Measurements from ENCODE around the gene GALNT6.

The GALNT6 gene

DNA sequence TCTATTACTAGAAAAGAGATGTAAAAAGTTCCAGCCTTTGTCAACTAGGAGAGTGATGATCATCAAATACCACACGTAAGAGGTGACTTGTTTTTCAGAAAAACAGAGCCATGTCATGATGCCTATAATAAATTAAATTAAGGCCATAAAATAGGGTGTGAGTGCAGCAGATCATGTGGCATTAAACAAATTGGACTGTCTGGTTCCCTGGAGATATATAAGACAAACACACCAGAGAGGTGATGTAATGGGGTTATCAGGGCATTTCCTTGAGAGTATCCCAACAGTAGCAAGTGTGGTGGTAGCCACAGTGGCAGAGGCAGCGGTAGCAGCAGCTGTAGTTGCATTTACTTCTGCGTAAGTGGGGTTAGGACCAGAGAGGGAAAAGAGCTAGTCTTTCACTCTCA, 14.6 kb upstream of the GALNT6 start:
- DNase-seq (ENCODE audit: low read depth, low spot score): no peak

DNA sequence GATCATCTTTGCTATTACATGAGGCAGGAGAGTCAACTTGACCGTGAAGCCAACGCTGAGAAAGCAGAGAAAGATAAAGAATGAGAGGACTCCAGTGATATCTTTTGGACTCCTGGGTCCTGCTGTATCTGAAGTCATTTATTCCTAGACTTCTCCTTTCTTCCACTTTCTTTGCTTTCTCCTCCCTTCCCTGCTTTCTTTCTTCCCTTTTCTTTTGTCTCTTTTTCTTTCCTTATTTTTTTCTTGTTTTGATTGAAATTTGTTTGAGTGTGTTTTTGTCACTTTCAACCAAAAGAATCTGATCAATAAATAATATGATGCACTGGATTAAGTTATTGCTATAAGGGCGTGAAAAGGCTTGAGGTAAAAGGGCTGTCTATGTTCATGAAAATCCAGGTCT, 13.4 kb upstream of the GALNT6 start:
- DNase-seq (ENCODE audit: low read depth, low spot score): no peak

DNA sequence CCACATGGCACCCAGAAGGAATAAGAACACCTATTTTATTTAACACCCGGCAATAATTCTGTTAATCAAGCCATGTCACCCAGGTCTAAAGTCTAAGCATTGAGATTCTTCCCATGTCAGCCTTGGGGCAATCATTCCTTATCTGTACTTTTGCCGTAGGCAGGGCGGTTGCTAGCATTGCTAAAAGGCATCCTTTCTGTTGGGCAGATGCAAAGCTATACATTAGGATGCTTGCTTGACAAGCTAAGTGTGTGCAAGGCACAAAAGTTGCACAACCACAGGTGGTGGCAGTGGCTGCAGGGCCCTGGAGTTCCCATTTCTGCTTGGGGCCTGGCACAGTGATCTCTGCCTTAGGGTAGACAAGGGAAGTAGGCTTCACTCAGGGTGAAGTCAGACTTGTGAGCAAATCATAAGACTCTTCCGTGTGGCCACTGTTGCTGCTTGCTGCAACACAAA, 12.5 kb upstream of the GALNT6 start:
- no peak for DNase-seq (ENCODE audit: low read depth, low spot score)

DNA sequence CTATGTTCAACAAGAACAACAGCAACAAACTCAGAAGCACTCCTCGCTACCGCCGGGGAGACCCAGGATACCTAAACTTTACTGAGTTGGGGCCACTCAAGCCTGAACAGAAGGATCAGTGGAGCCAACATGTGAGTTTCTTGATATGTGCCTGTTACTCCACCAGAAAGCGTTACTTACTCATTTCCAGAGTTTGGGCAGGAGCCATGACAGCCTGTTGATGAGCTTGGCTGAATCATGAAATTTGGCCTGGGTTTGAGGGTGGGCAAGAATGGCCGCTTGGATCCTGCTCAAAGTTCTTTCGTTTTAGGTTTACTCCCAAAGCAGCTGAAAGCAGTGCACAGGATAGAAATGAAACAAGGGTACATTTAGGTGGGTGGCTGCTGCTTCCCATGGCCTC, 12.0 kb upstream of the GALNT6 start:
- no peak for DNase-seq (ENCODE audit: low read depth, low spot score)

DNA sequence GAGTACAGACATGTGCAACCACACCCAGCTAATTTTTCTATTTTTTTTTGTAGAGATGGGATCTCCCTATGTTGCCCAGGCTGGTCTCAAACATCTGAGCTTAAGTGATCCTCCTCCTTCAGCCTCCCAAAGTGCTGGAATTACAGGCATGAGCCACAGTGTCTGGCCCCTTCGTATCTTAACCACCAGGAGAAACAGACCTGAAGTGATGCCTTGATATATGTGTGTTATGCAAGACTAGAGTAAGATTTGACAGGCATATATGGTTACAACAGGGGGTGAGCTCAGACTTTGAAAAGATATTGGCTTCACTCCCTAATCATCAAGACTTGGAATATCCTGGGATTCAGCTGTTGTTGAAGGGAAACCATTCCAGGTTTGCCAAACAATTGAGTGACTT, 10.7 kb upstream of the GALNT6 start:
- no peak for DNase-seq (ENCODE audit: low read depth, low spot score)

DNA sequence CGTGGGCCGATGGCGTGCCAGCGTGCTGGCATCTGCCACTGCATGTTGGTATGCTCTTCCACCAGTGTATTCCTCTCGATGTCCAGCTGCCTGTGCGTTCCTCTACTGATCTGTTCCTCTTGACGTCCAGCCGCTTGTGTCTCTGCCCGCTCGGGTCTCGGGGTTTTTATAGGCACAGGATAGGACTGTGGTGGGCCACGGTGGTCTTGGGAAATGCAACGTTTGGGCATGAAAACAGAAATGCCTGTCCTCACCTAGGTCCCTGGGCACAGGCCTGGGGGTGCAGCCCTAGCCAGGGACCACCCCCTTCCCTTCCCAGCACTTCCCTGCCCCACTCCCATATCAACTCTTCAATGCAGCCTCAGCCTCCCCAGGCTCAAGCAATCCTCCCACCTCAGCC, 10.3 kb upstream of the GALNT6 start:
- DNase-seq (ENCODE audit: low read depth, low spot score): no peak

DNA sequence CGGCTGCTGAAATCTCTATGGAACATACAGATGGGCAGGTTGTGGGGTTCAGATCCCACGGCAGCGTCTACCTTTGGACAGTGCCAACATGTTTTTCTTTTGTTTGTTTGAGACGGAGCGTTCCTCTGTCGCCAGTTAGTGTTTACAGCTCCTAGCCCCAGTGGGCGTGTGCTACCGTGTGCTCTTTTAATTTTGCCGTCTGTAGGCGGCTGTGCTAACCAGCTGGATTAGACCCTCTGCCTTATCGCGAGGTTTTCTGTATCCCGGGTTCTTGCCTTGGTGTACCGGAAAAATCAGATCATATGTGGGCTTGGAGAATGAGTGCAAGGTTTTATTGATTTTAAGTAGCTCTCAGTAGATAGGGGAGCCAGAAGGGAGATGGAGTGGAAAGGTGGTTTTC, 9.8 kb upstream of the GALNT6 start:
- no peak for DNase-seq (ENCODE audit: low read depth, low spot score)

DNA sequence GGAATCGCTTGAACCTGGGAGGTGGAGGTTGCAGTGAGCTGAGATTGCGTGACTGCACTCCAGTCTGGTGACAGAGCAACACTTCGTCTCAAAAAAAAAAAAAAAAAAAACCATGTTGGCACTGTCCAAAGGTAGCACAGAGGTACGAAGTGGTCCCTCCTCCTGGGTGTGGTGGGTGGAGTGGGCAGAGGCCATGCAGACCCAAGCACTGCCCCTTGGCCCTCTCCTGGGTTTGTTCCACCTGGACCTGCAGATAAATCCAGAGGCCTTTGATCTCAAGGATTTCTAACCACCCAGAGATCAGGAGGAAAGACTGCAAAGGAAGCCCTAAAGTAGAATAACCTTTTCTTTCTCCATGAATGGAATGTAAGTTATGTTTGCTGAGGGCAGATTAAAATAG, 8.7 kb upstream of the GALNT6 start:
- DNase-seq (ENCODE audit: low read depth, low spot score): no peak

DNA sequence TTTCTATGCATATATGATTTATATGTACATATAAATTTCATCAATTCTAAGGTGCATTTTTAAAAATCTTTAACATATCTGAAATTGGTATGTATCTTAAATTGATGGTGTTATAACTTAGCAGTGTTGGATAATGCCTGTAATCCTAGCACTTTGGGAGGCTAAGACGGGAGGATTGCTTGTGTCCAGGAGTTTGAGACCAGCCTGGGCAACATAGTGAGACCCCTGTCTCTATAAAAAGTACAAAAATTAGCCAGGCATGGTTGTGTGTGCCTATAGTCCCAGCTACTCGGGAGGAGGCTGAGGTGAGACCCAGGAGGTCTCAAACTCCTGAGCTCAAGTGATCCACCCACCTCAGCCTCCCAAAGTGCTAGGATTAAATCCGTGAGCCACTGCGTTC, 6.5 kb upstream of the GALNT6 start:
- DNase-seq (ENCODE audit: low read depth, low spot score): no peak

DNA sequence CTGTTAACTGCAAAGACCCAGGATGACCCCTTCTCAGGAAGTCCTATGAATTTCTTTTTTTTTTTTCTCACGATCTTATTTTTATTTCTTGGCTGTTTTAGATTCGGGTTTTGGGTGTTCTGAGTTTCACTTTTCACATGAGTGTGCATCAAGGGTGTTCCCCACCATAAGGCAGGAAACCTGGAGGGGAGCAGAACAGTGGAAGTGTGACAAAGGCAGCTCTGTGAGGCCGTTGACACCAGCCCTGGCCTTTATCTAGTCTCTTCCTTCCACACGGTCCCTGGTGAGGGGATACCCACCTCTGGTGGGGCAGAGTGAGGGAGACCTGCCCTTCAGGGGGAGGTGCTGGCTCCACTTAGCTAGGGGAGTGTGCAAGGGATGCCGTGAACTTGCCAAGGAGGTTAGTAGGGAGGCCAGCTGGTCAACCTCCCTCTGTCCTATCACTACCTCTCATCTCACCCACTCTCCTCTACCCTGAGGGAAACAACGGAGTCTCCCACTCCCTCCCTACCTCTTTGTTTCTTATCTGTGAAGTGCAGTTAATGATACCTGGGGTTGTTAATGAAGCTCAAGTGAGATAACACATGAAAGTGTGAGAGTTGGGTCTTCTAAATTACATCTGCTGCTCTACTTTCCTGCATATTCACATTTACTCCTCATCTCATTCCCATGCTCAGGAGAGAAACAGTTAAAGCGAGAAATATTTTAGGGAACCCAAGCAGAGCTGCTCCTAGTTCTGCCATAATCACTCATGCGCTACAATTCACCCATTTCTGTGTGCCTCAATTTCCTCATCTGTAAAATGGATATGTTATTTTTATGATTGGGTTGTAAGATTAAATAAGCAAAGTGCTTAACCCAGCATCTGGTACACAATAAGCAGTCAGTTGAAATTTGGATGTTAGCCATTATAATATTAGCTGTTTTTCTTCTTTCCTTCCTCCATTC, 4.4 kb upstream of the GALNT6 start:
- DNase-seq (ENCODE audit: low read depth, low spot score): peak; percentile 57

DNA sequence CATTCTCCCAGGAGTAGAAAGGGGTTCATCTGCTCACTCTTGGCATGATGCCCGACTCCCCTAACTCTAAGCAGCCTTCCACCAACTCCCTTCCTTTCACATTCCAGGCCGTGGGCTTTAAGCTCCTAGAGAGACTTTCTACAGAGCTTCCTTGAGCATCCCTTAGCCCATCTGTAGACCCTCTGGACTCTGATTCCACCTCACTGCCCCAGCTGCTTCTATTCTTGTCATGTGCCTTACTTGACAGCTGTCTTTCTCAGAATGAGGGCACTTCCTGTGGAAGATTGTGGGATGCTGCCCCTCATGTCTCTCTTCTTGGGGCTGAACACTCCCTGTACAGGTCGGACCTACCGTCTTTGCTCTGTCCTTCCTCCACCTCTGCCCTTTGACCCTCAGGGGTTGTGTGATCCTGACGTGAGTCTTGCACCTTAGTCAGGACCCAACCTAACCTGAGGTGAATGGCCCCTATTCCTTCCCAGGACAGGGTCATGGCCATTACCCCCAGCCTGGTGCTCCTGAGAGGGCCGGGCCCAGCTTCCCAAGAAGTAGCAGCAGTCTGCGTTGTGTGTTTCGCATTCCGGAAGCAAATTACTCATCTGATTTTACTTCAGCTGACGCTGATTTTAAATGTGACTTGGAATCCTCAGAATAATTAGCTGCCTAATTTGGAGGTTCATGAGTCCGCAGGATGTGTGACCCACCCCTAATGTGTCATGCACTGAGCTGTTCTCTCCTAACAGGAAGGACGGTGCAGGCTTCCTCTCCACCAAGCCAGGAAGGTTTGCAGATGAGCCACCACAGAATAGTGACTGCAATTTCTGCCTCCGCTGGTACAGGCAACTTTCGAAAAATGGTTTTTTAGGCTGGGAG, 2.7 kb upstream of the GALNT6 start:
- DNase-seq (ENCODE audit: low read depth, low spot score): no peak

DNA sequence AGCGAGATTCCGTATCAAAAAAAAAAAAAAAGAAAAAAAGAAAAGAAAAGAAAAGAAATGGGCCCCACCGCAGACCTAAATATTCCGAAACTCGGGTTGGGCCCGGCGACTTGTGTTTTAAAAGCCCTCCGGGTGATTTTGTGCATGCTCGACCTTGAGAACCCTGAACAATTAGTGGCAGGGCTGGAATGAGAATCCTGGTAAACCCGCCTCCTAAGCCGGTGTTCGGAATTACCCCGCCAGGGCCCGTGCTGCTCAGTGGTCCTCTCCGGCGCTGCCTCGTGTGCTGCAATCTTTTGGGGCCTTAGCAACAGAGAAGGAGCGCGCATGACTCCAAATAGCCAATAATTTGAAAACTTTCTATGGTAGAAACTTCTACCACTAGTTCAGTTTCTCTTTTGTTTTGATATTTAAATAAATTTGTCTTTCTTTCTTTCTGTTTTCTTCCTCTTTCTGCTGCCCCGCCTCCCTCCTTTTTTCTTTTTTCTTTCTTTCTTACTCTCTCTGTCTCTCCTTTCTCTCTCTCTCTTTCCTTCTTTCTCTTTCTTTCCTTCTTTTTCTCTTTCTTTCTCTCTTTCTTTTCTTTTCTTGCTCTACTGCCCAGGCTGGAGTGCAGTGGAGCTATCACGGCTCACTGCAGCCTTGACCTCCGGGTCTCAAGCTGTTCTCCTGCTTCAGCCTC, 1.5 kb upstream of the GALNT6 start:
- DNase-seq (ENCODE audit: low read depth, low spot score): peak; percentile 88

DNA sequence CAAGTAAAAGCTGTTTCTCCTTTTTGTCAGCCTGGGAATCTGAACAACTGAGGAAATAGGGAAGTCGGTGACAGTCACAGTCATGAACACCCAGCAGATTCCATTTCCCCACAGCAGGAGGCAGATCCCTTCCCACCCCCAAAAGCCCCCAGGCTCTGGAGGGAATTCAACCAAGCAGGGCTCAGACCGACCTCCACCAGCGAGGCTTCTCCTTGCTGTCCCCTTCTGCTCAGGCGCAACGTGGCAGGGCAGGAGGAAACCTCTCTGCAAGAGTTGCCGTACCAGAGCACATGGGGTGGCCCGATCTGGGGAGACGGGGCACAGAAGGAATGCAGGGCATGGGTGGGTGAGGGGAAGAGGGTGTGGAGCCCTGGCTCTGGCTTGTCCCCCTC, 319 bp downstream of the GALNT6 start:
- DNase-seq (ENCODE audit: low read depth, low spot score): peak; percentile 83

DNA sequence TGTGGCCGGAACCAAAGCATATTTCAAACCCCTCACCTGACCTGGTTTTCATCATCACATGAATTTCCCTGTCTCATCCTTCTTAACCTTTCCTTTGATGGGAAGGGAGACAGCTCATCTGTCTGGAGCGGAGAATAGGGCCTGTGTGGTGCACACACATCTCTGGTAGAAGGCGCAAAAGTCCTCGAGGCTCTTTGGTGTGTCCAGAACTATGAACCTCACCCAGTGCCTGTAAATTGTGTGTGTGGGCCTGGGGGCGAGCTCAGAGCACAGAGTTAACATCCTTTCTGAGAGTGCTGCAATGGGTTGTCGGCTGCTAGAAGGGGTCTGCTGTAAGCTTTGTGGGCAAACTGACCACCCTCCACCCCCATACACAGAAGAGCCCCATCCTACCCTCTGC, 749 bp downstream of the GALNT6 start:
- peak; percentile 41 for DNase-seq (ENCODE audit: low read depth, low spot score)

DNA sequence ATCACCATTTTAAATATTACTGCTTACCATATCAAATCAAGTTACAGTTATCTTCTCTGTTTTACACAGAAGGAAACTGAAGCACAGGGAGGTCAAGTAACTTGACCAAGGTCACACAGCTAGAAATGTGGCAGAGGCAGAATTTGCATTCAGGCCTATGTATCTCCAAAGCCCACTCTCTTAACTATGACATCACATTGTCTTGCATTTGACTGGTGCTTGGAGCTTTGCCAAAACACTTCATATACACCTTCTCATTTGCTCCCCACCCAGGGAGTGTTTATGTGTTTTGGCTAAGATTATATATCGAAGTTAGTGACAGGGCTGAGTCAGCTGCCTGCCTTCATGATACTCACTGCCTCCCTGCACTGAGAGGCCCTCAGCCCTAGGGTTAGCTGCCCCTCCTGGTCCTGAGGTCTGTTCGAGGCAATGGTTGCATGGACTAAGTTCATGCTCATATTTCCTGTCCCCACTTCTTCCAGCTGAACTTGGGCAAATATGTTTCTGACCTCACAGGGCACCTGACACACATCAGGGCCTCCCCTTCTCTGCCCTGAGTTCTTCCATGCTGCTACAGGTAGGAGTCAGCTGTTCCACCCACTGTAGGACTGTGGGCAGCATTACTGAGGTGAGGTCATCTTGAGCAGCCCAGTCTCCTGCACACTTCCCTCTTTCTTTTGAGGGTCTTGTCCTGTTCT, 1.8 kb downstream of the GALNT6 start:
- no peak for DNase-seq (ENCODE audit: low read depth, low spot score)

DNA sequence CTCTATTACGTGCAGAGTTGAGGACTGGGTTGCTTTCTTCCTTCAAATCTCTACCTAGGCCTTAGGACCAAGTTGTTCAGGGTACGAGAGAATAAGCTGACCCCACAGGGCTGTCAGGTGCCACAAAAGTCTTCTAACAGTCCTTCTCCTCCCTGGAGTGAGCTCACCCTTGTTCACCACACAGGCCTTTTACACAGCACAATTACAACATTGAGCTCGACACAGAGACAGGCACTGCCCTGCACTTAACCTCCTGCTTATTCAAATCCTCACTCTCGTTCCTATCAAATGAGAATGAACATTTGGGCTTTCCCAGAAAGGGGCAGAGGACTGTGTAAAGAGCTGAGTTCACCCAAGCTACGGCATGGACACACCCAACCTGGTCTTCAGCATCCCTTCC, 2.4 kb downstream of the GALNT6 start:
- no peak for DNase-seq (ENCODE audit: low read depth, low spot score)

DNA sequence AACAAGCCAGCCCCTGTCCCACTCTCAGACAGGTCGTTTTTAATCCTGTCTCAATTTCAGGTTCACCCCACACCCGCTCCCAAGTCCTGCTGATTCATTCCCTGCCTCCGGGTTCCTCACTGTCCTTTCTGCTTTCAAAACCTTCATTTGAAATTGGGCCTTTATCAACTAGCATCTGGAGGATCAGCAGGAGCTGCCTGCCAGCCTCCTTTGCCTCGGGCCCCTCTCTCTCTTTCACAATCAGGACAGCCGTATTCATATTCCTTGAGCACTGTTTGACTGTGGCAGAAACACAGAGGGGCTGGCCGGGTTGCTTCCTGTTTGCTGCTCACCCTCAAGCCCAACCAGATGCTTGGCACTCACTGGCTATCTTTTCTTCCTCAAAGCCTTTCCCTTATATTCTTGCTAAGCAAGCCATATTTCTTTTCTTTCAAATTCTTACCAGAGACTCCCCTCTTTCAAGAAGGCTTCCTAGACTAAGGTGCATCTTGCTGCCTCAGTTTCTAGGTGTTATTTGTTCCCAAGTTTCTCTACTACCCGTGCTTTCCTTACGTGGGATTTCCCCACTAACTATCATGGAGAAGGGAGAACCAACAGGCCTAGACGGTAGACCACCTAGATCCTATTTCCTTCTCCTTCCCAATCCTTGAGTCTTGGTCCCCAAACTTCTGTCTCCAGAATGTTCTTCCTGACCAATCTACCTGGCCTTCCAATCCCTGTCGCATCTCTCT, 3.0 kb downstream of the GALNT6 start:
- peak; percentile 95 for DNase-seq (ENCODE audit: low read depth, low spot score)

DNA sequence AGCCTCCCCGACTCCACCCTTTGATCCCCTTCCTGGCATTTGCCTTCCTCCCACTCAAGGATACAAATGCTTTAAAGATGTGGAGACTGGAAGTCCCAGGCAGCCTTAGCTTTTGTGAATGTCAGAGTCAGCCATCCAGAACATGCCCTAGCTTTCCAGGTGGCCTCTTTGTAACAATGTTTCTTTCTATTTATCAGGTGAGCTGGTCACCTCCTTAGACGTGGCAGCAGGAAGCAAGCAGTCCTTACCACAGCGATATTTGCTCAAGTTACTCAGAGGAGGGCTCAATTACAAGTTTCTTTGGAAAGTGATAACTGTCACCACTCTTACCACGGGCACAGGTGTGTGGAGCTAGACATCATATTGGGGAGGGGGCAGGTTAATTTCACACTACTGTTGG, 4.9 kb downstream of the GALNT6 start:
- DNase-seq (ENCODE audit: low read depth, low spot score): no peak

DNA sequence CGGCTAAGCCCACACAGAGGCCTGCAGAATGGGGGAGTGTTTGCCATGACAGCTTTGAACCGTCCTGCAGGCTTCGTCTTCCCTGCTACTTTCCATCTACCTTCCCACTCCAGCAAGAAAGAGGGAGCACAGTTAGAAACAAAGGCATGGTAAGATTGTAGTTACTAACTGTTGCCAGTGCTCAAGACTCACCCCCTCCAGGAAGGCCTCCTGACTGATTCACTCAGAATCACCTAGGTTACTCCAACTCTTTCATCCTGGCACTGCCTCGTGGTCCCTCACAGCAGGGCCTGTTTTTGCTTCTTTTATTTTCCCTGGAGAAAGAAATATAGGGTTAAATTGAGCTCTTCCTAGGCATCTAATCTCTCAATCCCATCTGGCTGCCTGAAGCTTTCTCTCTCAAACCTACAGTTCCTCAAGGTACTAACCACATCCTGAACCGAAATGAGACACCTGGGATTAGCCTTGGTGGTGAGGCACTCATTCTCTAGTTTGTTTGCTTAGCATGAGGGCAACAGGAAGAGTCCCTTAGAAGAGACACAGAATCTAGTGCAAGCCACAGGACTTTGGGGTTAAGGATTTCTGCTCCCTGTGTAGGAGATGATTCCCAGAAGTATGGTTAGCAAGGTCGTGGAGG, 7.8 kb downstream of the GALNT6 start:
- no peak for DNase-seq (ENCODE audit: low read depth, low spot score)

DNA sequence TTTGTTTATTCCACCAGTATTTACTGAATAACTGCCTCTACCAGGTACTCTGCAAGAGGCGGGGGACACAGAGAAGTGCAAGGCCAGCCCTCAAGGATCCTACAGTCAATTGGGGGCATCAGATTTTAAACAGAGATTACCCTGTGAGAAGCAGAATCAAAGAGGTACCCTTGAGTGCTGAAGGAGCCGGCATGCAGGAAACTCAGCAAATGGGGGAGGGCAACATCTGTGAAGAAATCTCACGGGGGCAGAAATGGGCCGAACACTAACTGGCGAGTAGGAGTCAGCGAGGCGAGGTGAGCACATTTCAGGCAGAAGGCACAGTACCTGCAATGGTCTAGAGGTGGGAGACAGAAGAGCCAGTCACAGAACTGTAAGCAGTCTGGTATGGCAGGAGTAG, 9.0 kb downstream of the GALNT6 start:
- DNase-seq (ENCODE audit: low read depth, low spot score): no peak

Data from ELF-1 (cell line).